Superior temporal gyrus (tissue), 1 donor: ENCODE results near the gene NMU.
"Not testable (repeated sequence)": the region's sequence is repeated elsewhere in the genome, so short reads cannot be mapped to it uniquely, and the experiment has no call there.

Experiments
- DNase-seq: peaks from one replicate; pipeline ENCODE4 v3.0.0-alpha.2; 2016; ENCODE audit errors: extremely low spot score

Gene NMU

GRCh38 chr4:55624063-55624462 is 12.0 kb downstream of the NMU start:
- not testable (repeated sequence) for DNase-seq

DNA sequence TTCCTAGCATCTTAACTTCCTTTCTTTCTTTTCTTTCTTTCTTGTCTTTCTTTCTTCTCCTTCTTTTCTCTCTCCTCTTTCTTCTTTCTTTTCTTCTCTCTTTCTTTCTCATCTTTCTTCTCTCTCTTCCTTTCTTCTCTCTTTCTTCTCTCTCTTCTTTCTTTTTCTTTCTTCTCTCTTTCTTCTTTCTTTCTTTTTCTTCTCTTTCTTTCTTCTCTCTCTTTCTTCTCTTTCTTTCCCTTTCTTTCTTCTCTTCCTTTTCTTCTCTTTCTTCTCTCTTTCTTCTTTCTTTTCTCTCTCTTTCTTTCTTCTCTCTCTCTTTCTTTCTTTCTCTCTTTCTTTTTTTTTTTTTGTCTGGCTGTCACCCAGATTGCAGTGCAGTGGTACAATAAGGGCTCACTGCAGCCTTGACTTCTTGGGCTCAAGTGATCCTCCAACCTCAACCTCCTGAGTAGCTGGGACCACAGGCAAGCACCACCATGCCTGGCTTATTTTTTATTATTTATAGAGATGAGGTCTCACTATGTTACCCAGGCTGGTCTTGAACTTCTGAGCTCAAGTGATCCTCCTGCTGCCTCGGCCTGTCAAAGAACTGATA is 17.5 kb downstream of the NMU start:
- no peak for DNase-seq

DNA sequence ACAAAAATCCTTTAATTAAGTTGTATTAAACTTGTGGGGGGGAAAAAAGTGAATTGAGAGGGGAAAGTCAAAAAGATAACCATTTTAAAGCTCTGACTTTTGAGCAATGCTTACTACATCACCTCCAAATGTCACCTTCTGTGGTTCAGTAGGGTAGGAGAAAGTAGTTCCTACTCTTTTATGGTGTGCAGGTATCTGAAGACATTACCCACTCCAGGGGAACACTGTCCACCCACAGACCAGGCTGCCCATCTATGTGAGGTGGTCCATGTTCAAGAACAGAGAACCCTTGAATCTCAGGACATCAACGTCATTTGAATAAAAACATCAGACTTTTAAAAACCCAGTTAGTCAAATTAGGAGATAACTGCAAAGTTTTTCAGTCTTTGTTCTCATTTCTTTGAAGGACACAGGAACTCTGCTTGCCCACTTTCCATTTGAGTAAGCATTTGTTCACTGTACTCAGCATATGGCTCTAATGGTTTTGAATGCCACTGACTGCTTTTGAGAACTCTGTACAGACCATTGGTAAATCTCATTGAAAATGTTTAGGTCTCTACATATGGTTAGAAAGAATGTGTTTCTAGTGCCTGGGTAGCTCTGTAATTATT is 18.4 kb downstream of the NMU start:
- DNase-seq = no peak

- no peak for DNase-seq
Measured at GRCh38 chr4:55615008-55615407, 21.1 kb downstream of the NMU start.

GRCh38 chr4:55613621-55614020 is 22.5 kb downstream of the NMU start:
- DNase-seq = no peak

DNA sequence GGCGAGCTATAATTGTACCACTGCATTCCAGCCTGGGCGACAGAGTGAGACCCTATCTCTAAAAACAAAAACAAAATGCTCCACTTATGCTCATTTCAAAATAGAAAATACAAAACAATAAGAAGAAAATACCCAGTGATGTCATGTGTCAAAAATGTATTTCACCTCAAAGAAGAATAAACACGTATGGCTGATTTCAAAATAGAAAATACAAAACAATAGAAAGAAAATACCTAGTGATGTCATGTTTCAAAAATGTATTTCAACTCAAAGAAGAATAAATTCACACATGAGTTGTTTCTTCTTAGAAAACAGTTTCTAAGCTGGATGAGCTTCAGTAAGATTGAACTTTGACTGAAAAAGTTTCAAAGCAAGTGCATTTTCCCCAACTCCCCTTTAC is 23.8 kb downstream of the NMU start:
- DNase-seq = no peak

- DNase-seq = no peak
Measured at GRCh38 chr4:55611358-55612059, 24.6 kb downstream of the NMU start.

DNA sequence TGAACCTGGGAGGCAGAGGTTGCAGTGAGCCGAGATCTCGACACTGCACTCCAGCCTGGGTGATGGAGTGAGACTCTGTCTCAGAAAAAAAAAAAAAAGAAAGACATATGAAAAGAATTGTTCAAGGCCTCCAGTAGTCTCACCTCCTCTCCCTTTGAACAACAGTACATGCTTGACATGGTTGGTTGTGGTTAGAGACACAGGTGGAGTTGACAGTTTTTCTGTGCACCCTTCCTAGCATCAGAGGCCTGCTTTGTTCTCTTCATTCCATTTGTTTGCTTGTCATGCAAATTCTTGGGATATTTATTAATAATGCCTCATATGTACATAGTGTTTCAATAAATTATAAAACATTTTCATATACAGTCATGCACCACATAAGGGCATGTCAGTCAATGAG is 25.7 kb downstream of the NMU start:
- no peak for DNase-seq

DNA sequence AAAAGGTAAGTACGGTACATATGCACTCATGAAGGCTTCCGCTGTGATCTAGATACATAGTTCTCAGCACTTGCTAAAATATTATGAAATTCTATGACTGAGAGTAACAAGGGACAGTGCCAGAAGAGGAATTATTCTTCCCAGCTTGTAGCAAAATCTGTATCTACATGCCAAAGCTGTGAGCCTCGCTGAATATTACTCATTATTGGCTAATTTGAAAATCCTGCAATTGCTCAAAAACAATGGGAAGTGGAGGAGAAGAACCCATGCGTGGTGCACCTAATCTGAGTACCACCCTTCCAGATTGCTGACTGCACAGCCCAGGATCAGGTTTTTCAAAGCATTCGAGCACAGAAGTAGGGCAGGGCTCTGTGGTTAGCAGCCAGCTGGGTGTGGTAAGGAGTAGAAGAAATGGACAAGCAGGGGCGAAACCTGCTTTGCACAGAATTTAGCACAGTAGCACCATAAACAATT is 26.7 kb downstream of the NMU start:
- no peak for DNase-seq

DNA sequence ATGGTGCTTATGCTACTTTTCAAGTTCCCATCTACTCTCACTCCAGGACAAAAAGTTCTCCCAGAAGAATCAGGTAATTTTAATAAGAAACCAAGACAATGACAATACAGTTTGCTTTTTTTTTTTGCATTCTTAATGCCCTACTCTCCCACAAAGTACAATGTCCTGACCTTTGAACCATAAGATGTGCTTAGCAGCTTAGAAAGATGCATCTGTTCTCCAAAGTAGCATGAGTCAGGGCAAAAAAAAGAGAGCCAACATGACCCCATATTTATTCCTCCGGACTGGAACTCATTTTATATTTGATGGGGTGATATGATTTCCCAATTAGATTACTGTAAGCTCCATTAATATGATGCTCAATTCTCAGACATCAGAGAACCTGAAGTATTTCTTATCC is 27.5 kb downstream of the NMU start:
- DNase-seq = no peak

- no peak for DNase-seq
Measured at GRCh38 chr4:55604996-55605395, 31.1 kb downstream of the NMU start.

DNA sequence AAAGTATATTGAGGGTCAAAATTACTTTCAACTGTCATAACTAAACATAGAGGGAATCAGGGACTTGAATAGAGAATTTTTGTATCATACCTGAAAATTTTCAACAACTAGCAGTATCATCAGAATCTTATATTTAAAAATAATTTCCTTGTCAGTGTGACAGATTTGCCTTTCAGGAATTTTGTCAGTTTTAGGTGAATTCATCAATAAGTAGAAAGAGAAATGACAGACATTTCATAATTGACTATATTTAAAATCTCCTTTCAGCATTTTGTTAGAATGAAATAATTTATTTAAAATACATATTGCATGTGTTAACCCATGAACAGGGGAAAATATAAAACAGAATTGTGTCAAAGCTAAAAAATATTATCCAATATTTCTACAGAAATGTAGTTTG is 35.5 kb downstream of the NMU start:
- DNase-seq = no peak

DNA sequence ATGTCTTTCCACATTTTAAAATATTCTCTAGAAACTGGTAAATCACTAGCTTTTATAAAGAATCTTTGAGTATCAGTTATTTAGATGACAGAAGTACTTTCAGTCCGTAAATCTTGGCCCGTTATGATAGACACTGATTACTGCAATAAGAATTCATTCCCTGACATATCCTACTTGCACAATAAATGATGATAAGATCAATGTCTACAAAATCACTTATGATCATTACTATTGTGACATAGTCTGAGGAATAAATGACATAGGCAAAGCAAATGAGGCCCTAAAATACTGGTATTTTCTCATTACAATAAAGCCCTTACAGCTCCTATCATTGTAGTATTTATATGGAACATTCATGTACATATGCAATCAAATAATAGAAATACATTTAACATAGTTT is 37.5 kb downstream of the NMU start:
- no peak for DNase-seq

- no peak for DNase-seq
Measured at GRCh38 chr4:55592014-55592413, 44.1 kb downstream of the NMU start, which contains the start of gene PDCL2. Gene PDCL2, minus strand, starts transcription at chr4:55592245. Its CDS starts 136 bp downstream, at chr4:55592109.

GRCh38 chr4:55588160-55588559 is 47.9 kb downstream of the NMU start:
- DNase-seq = no peak

GRCh38 chr4:55582773-55583172 is 53.3 kb downstream of the NMU start:
- not testable (repeated sequence) for DNase-seq

DNA sequence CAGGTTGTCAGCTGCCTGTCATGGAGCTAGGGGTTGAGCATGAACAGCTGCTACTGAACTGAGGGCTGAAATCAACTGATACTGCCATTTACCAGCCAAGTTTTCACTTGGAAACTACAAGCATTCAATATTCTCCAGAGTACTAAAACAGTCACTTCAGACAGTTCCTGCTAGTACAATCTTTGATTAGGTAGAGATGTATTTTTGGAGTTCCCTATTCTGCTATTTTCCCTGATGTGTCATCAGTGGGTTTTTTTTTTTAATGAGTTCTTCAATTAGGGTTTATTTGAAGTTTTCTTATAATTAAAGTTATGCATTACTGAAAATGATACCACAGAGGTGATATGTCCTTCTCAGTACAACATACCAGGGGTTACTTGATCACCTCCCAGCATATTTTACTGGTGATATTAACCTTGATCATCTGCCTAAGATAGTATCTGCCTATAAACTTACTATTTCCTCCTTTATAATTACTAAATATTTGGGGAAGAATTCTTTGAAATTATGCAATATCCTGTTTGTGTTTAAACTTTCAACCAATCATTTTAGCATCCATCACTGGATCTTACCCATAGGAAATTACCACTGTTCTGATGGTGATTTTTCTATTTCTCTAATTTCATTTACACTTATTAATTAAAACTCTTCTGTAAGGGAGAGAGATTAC is 57.6 kb downstream of the NMU start:
- no peak for DNase-seq

DNA sequence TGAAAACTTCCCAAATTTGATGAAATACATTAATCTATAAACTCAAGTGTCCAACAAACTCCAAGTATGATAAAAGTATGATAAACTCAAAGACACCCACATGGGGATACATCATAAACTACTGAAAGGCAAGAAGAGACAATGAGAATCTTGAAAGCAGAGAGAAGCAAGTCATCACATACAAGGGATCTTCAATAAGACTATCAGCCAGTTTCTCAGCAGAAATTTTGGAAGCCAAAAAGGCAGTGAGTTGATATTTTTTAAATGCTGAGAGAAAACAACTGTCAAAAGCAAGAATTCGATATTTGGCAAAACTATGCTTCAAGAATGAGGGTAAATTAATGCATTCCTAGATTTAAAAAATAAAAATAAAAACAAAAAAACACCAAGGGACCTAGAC is 60.6 kb downstream of the NMU start:
- DNase-seq = no peak

- DNase-seq = no peak
Measured at GRCh38 chr4:55574252-55574651, 61.8 kb downstream of the NMU start.

DNA sequence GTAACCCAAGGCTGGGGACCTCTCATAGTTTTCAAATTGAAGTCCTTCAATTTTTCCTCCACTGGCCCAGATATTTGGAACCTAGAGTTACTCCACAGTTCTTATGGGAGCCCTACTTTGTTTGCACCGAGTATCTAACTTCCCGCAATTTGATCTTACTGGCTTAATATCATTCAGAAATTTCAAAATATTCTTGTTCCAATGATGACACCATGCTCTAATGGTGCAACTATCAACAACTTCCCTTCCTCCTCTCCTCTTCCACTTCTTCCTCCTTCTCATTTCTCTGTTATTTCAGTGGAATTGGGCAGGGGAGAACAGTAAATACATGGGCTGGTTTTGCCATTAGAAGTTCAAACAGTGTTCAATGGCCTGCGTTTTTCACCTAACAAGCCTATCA is 64.3 kb downstream of the NMU start:
- no peak for DNase-seq

DNA sequence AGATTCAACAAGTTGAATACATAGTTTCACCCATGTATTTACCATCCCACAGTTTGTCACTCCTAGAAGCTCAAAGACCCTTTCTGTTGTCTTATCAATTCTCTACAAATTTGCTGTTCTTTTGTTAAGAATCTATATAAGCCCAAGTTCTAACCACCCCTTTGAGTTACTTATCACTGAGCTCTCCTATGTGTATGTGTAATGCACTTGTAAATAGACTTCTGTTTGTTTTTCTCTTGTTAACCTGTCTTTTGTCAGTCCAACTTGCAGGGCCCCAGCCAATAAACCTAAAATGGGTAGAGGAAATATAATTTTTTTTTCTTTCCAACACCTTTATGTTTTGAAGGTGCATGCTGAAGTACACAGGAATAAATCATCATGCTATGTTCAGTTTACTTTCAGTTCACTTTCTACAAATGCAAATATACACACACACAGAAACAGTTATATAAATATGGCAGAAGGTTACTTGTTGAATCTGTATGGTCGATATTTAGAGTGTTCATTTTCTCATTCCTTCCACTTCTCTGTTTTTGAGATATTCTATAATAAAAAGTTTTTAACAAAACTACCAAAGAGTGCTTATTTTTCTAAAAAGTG is 67.1 kb downstream of the NMU start:
- no peak for DNase-seq

DNA sequence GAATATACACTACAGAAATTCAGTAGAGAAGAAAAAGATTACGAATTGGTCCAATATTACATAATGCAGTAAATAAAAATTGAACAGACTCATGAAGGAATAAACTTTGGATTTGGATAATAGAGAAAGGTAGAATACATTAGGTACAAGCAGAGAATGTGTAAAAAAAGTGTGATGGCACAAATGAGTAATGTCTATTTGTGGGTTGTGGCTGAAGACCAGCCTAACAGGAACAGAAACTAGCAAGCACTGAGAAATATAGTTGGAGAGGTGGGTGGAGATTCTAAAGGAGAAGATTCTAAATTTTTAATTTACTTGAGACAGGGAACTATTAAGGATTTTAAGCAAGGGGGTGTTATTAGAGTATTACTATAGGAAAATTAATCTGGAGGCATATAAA is 74.2 kb downstream of the NMU start:
- DNase-seq = no peak
